ENCODE results near the gene LTBP1.

The LTBP1 gene

GRCh38 chr2:33272001-33272400 lies 325.2 kb downstream of the LTBP1 start:
- no peak for DNase-seq (ENCODE audit: low read depth)

GRCh38 chr2:33273479-33273878 lies 326.7 kb downstream of the LTBP1 start:
- no peak for DNase-seq (ENCODE audit: low read depth)

GRCh38 chr2:33274524-33274923 lies 327.8 kb downstream of the LTBP1 start:
- no peak for DNase-seq (ENCODE audit: low read depth)

DNA sequence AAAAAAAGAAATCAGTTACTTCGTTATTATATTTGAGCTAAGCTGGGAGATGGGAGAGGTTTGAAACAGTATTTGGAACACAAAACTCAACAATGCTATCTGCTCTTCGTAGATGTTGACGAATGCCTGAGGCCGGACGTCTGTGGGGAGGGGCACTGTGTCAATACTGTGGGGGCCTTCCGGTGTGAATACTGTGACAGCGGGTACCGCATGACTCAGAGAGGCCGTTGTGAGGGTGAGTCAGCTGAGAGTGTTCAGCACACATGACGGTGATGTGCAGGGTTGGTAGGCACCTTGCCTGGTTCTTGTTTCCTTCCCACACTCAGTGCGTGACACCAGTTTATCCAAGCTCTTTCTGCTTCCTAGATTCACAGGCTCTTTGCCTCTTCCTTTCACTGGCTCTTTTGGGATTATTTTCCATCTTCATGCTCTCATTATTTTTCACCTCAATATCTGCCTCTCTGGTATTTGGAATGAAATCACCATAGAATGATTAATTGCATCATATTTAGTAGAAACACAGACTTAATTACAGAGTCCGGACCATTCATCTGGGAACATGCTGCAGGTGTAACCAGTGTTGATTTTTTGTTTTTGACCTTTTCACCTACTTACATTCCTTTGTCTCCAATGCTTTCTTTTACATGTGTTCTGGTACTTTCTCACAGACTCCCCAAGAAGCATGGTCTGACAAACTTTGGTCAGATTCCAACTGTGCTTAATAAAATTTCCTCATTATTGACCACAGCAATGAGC lies 329.1 kb downstream of the LTBP1 start:
- DNase-seq (ENCODE audit: low read depth): peak; percentile 19

GRCh38 chr2:33277002-33277426 lies 330.3 kb downstream of the LTBP1 start:
- no peak for DNase-seq (ENCODE audit: low read depth)

GRCh38 chr2:33278245-33278943 lies 331.6 kb downstream of the LTBP1 start:
- no peak for DNase-seq (ENCODE audit: low read depth)

- DNase-seq (ENCODE audit: low read depth): no peak
Measured at GRCh38 chr2:33284287-33284686, 337.5 kb downstream of the LTBP1 start.

DNA sequence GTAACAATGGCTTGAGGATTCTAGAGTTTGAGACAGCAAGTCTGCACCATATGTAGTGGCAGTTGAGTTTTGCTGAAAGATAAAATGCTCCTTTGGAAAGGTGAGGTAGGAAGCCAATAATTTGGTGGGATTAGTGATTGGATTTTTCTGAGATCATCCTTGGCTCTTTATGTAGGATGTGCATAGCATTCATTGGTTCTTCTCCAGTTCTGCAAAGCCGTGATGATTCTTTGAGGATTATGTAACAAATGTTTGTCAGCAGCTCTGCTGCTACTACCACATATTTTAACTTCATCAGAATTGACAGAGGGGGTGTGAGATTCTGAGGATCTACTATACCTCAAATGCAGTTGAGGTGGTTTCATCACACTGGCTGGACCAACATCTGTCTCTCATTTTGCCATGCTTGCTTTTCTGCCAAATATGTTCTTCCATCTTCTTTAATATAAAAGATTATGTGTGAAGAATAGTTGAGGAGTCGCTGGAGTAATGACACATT lies 340.8 kb downstream of the LTBP1 start:
- no peak for DNase-seq (ENCODE audit: low read depth)

DNA sequence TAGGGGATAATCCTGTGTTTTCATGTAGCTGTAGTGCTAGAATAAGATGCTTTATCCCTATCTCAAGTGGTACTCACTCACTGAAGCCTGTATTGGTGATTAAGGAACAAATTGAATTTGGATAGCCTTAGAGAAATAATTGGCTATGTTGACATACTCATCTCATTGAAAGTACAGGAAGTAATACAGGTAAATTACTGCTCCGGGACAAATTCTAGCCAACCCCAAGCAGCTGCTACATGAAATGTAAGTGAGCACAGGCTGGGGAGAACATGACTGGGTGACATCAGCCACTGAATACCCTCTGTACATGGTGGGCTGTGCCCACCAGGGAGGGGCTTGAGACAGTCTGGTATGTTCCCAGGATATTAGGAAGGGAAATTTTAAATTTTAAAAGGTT lies 341.3 kb downstream of the LTBP1 start:
- DNase-seq (ENCODE audit: low read depth): no peak

- no peak for DNase-seq (ENCODE audit: low read depth)
Measured at GRCh38 chr2:33289961-33290360, 343.2 kb downstream of the LTBP1 start.

GRCh38 chr2:33291278-33292013 lies 344.7 kb downstream of the LTBP1 start:
- peak; percentile 88 for DNase-seq (ENCODE audit: low read depth)

- DNase-seq (ENCODE audit: low read depth): no peak
Measured at GRCh38 chr2:33292063-33292462, 345.3 kb downstream of the LTBP1 start.

GRCh38 chr2:33292981-33293595 lies 346.3 kb downstream of the LTBP1 start:
- DNase-seq (ENCODE audit: low read depth): no peak

DNA sequence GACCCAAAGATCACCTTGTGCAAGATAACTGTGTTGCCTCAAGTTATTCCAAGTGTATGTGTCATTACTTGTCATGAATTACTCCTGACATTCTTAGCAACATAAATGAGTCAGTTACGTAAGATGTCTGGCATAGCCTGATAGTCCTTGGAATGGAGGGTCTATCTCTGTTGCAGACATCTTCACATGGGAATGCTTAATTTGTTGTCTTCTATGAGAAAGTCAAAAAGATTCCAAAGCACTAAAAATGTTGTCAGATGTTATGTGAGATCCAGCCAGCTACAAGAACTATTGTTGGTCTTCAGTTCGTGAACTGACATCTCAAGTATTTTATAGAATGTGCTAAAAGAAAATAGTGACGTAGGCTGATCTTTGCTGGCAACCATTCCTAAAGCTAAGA lies 351.5 kb downstream of the LTBP1 start:
- DNase-seq (ENCODE audit: low read depth): peak; percentile 97

DNA sequence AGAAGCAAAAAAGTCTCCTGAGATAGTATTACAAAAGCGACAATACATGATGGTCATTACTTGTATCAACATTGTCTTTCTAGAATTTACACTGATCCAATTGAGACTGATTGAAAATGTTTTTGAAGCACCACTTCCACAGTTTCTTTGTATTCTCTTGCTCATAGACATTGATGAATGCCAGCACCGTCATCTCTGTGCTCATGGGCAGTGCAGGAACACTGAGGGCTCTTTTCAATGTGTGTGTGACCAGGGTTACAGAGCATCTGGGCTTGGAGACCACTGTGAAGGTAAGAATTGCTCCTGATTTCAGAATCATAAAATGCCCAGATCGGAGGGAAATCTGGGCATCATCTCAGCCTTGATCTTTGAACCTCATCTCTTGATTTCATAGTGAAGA lies 354.6 kb downstream of the LTBP1 start:
- no peak for DNase-seq (ENCODE audit: low read depth)

DNA sequence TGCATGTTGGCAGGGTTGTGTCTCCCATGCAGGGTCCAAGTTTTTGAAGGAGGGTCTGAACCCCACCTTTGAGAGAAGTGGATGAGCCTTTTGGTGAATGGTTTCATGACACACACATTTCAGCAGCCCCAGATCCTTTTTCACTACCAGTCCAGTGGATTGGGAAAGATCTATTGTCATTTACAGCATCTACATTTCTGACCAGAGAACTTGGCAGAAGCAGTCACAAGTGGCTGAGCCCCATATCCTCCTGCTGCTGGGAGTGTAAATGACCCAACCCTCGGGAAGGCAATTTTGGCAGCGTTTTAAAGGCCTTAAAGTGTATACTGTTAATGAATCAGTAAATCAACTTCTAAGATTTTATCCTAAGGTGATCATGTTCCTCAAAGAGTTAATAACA lies 355.6 kb downstream of the LTBP1 start:
- no peak for DNase-seq (ENCODE audit: low read depth)

- DNase-seq (ENCODE audit: low read depth): no peak
Measured at GRCh38 chr2:33304032-33304864, 357.5 kb downstream of the LTBP1 start.

DNA sequence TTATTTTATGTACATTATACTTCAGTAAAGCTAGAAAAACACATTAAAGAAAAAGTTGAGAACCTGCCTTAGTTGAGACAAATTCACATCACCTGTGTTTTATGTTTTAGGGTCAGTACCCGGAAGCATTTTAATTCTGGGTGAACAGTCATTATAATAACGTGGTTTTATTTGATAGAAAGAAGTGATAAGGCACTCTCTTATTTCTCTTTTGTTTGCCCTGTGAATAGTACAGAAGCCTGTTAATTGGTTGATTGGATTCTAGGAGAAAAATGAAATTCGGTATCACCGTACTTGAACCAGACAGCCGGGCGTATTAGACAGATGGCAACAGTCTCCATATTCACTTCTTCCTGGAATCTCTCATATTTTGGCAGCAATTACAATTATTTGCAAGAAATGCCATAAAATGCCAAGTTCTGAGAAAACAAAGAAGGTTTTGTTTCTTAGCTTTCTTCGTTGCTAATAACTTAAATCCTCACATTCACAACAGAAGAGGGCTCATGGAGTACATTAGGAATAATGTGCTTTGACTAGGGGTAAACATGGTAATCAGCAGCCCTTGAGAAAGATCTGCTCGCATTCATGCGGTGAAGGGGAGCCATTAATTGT lies 361.0 kb downstream of the LTBP1 start:
- no peak for DNase-seq (ENCODE audit: low read depth)

- DNase-seq (ENCODE audit: low read depth): no peak
Measured at GRCh38 chr2:33312355-33312754, 365.6 kb downstream of the LTBP1 start.

DNA sequence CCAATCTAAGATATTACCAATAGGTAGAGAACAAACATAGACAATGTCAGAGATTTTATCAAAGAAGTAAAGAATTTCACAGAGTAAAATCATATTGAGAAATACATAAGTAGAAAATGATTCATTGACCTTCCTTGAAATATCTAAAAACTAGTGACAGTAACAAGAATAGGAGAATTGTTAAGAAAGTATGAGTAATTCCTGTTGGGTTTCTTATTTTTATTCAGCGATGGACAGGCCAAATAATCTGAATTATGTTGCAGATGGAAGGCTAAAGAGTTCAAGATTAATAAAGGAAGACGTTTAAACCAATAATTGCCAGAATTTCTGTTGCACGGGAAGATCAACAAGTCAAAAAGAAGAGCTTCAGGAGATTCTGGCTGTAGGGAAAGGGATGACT lies 366.3 kb downstream of the LTBP1 start:
- DNase-seq (ENCODE audit: low read depth): no peak

DNA sequence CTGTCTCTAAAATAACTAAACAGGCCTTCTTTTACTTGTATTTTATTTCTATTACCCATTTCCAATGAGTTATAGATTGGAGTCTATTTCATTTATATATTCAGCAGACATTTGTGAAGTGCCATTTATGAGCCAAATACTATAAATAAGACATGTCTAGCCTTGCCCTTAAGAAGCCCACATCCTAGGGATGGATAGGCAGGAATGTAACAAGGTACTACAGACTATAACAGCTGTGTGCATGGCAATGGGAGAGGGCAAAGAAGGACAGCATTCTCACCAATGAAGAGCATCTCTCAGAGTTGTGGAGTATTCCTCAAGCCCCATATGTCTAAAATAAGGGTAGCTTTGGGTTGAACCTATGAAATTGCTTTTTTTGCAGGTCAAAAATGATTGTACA lies 367.8 kb downstream of the LTBP1 start:
- DNase-seq (ENCODE audit: low read depth): no peak
